SIG-M5 treated with dmso at 0.1 percent for 504 hours (cell line): ENCODE data around the gene GEMIN7.
"Not testable (repeated sequence)": the region's sequence is repeated elsewhere in the genome, so short reads cannot be mapped to it uniquely, and the experiment has no call there.

Experiments
- DNase-seq: peaks from one replicate; lab custom pipeline; 2025; ENCODE audit not compliant: unreplicated experiment; lab: John Stamatoyannopoulos, UW

GEMIN7 gene

GRCh38 chr19:45102481-45102880 lies 23.4 kb downstream of the GEMIN7 start:
- no peak for DNase-seq

GRCh38 chr19:45103156-45103507 lies 24.1 kb downstream of the GEMIN7 start:
- no peak for DNase-seq

- DNase-seq = no peak
Observed at GRCh38 chr19:45103508-45104319, 24.7 kb downstream of the GEMIN7 start.

- DNase-seq = no peak
Observed at GRCh38 chr19:45104658-45105349, 25.7 kb downstream of the GEMIN7 start.

- not testable (repeated sequence) for DNase-seq
Observed at GRCh38 chr19:45106363-45106762, 27.3 kb downstream of the GEMIN7 start.

GRCh38 chr19:45107621-45108150 lies 28.6 kb downstream of the GEMIN7 start:
- DNase-seq = no peak

GRCh38 chr19:45110851-45111266 lies 31.8 kb downstream of the GEMIN7 start:
- DNase-seq = peak; percentile 28

GRCh38 chr19:45112111-45112827 lies 33.2 kb downstream of the GEMIN7 start:
- no peak for DNase-seq

- peak; percentile 30 for DNase-seq
Observed at GRCh38 chr19:45113628-45114027, 34.6 kb downstream of the GEMIN7 start.

GRCh38 chr19:45114116-45114515 lies 35.1 kb downstream of the GEMIN7 start:
- no peak for DNase-seq

- DNase-seq = peak; percentile 61
Observed at GRCh38 chr19:45115809-45116615, 37.0 kb downstream of the GEMIN7 start.

GRCh38 chr19:45117167-45117594 lies 38.1 kb downstream of the GEMIN7 start:
- DNase-seq = peak; percentile 29

GRCh38 chr19:45117671-45118070 lies 38.6 kb downstream of the GEMIN7 start:
- DNase-seq = no peak

GRCh38 chr19:45118106-45118505 lies 39.0 kb downstream of the GEMIN7 start:
- no peak for DNase-seq

GRCh38 chr19:45118591-45119355 lies 39.7 kb downstream of the GEMIN7 start:
- not testable (repeated sequence) for DNase-seq

- no peak for DNase-seq
Observed at GRCh38 chr19:45119582-45119981, 40.5 kb downstream of the GEMIN7 start.

GRCh38 chr19:45121827-45122345 lies 42.8 kb downstream of the GEMIN7 start:
- no peak for DNase-seq

- no peak for DNase-seq
Observed at GRCh38 chr19:45122832-45123231, 43.8 kb downstream of the GEMIN7 start.

- DNase-seq = peak; percentile 23
Observed at GRCh38 chr19:45123440-45123850, 44.4 kb downstream of the GEMIN7 start.

GRCh38 chr19:45124021-45124420 lies 45.0 kb downstream of the GEMIN7 start:
- no peak for DNase-seq
